A549 treated with AZD9567 at 1 μM for 4 hours (cell line): ENCODE data around the gene COX7A1. TPM values are rescaled to one million over a fixed set of nuclear protein-coding genes. Genes with fewer than 3 reads are reported as not detected.

ENCODE experiments used
- total RNA-seq: library from RNA; stranded (reverse); fragments of 200-300 nt; extraction: Qiagen RNA extraction; gene quantifications from 5 replicates; pipeline ENCODE4 v1.2.3, GENCODE V29; 2022; ENCODE audit not compliant: insufficient read depth

The COX7A1 gene
- total RNA-seq = not detected in 5 replicates

GRCh38 chr19:36152352-36153091 is at the start of gene COX7A1:
COX7A1 (minus strand) TSS chr19:36152447; CDS start chr19:36152407, 40 bp downstream.

DNA sequence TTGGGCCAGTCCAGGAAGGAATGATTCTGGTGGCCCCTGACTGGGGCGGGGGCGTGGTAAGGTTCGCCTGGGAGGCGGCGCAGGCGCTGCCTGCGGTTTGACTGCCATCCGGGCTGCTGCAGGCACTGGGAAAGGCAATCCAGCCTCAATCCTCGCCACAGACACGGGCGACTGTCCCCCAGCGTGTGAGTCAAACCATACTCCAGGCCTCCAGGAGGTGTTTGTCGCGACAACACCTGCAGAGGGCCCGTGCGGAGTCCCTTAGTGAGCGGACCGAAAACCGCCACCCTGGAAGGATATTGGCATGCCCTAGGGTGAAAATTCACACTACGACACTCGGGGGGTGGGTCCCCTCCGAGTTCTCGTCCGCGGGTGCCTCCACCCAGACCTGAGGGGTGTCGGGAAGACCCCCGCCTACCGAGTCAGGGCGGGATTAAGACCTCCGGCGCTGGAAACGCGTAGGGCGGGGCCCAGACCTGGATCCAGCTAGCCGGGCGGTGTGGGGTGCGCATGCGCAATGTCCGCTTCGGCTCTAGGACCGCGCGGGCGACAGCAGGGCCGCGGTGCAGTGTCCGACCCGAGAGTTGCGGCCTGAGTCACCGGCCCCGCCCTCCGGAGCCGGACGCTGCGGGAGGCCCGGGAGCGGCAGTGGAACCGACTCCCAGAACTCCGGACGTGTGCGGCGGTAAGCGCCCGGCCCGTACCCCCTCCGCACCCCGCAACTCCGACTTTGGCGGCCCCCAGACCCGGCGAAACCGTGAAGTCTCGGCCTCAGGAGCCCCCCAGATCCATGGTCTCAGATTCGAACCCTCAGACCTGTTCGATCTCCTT is 12.6 kb downstream of the COX7A1 start, which contains the start of gene CAPNS1:
TSS of gene CAPNS1 (plus strand) at position 594 of the 831 bp plus-strand sequence. CDS start 946 bp downstream, outside the sequence.

GRCh38 chr19:36115453-36116343 is 36.5 kb downstream of the COX7A1 start, which contains the start of gene TBCB:
TBCB (plus strand) TSS chr19:36115468; CDS start chr19:36115561, 93 bp downstream.

GRCh38 chr19:36114721-36115452 is 37.4 kb downstream of the COX7A1 start, which contains the start of gene POLR2I:
POLR2I (minus strand) TSS chr19:36114875; CDS start chr19:36114856, 19 bp downstream.

DNA sequence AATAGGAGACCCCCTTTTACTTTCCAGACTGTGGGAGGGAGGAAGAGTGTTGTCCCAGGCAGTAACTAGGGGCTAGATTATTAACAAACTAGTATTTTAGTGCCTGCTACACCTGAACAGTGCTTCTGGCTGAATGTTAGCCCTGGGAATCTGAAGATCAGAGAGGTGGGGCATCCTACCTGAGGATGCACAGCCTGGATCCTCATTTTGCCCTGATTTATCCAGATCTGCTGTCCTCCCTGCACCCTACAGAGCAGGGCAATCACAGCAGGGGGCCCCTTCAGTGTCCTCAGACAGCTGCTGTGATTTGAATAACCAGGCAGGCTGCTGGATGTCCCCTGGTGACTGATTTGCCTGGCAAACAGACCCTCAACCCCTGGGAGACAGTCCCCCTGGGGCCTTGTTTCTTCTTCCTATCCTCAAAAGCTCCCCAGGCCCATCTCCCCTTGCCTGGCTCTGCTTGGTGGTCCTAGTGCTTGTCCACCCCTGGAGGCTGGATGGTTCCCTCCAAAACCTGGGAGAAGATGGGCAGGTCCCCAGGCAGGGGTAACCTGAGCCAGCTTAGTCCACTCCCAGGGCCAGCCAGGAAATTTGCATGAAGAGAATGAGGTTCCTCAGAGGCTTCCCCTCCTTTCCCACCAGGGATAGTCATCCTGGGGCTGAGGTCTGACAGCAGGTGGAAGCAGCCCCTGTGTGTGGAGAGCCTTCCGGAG is 41.6 kb downstream of the COX7A1 start, which contains the start of gene OVOL3:
TSS of gene OVOL3 (plus strand) at position 657 of the 713 bp plus-strand sequence. CDS start 60 bp downstream, outside the sequence.

Other genes with a start within 250 kb of the COX7A1 start
- 0.25 to 0.67 TPM (median 0.50 TPM) in 4 of 5 replicates, not detected in the other for gene HCST, start 249.9 kb downstream of the COX7A1 start, total RNA-seq
- 0.17 TPM in 1 of 5 replicates, not detected in the others for gene TYROBP, start 244.2 kb downstream of the COX7A1 start, total RNA-seq
- 14.2 to 23.4 TPM (median 21.3 TPM) in 5 replicates for gene LRFN3, start 216.1 kb downstream of the COX7A1 start, total RNA-seq
- gene SDHAF1, start 157.3 kb downstream of the COX7A1 start, total RNA-seq = 25.6 to 52.9 TPM (median 51.2 TPM) in 5 replicates
- 0.20 to 0.43 TPM (median 0.23 TPM) in 4 of 5 replicates, not detected in the other for gene SYNE4, start 143.6 kb downstream of the COX7A1 start, total RNA-seq
- 22.8 to 29.3 TPM (median 23.7 TPM) in 5 replicates for gene ALKBH6, start 138.2 kb downstream of the COX7A1 start, total RNA-seq
- gene CLIP3, start 119.6 kb downstream of the COX7A1 start, total RNA-seq = 1.0 to 1.4 TPM (median 1.2 TPM) in 4 of 5 replicates, not detected in the other
- 7.1 to 7.9 TPM (median 7.8 TPM) in 5 replicates for gene THAP8, start 98.2 kb downstream of the COX7A1 start, total RNA-seq
- gene WDR62, start 97.5 kb downstream of the COX7A1 start, total RNA-seq = 20.3 to 30.6 TPM (median 28.8 TPM) in 5 replicates
- 0.40 to 0.67 TPM (median 0.46 TPM) in 4 of 5 replicates, not detected in the other for gene OVOL3, start 41.3 kb downstream of the COX7A1 start, total RNA-seq
- gene POLR2I, start 37.6 kb downstream of the COX7A1 start, total RNA-seq = 242 to 283 TPM (median 265 TPM) in 5 replicates
- 467 to 588 TPM (median 565 TPM) in 5 replicates for gene TBCB, start 37.0 kb downstream of the COX7A1 start, total RNA-seq
- gene CAPNS1, start 12.4 kb downstream of the COX7A1 start, total RNA-seq = 1,458 to 2,233 TPM (median 2,086 TPM) in 5 replicates
- gene ZNF565, start 62.2 kb upstream of the COX7A1 start, total RNA-seq = 3.0 to 4.5 TPM (median 4.0 TPM) in 5 replicates
- gene ZNF146, start 62.7 kb upstream of the COX7A1 start, total RNA-seq = 109 to 148 TPM (median 112 TPM) in 5 replicates
- 0.50 to 2.4 TPM (median 1.9 TPM) in 5 replicates for gene ZFP14, start 226.8 kb upstream of the COX7A1 start, total RNA-seq